HCT116 (cell line): ENCODE measurements around the gene GGA1. TPM values are rescaled to one million over a fixed set of nuclear protein-coding genes. Genes with fewer than 3 reads are reported as not detected.
"Not testable (repeated sequence)": the region's sequence is repeated elsewhere in the genome, so short reads cannot be mapped to it uniquely, and the experiment has no call there.

ENCODE experiments used
- ATAC-seq: fragments of 200-7000 bp; cut with Tn5 transposase; 2 replicates; pipeline ENCODE4 v1.9.1; 2020; ENCODE audit warnings: mild to moderate bottlenecking, moderate library complexity
- BruUV-seq: library from RNA; stranded (reverse); fragments of 400-500 nt; replicated peaks from 2 replicates; lab custom pipeline; 2021; lab: Mats Ljungman, UMichigan
- CTCF ChIA-PET: fragments of 300-600 bp; sonication (Branson Sonifier 250); formaldehyde crosslinking; loops from one replicate; lab custom pipeline; 2021; ENCODE audit warnings: antibody characterized with exemption; lab: Charles Lee
- POLR2A ChIA-PET: fragments of 300-600, 350-600 bp; sonication (Branson Sonifier 250); formaldehyde crosslinking; loops from one replicate; lab custom pipeline; 2021; ENCODE audit warnings: antibody characterized with exemption; lab: Charles Lee
- RAD21 ChIA-PET, 2 experiments: fragments of 300-600 bp; sonication (Branson Sonifier 250); formaldehyde crosslinking; loops; one replicate each; lab custom pipeline; 2023; ENCODE audit warnings: low total read pairs in 2 of 2; ENCODE audit not compliant: uncharacterized antibody in 2 of 2, unreplicated experiment in 2 of 2, low non-redundant PET in 1 of 2; lab: Charles Lee
- DNase-seq: peaks from one replicate; pipeline ENCODE4 v3.0.0-alpha.2; 2010; ENCODE audit warnings: low read depth, low spot score
- H2AFZ ChIP-seq: fragments of 200-600 bp; shearing (Covaris generic), sonication (generic); 2 replicates; pipeline ENCODE4 v1.6.1; 2017; ENCODE audit warnings: low read depth, mixed run types, mixed read lengths, antibody characterized with exemption, low read length; ENCODE audit not compliant: poor library complexity, severe bottlenecking
- H3K27ac ChIP-seq: 2 replicates; pipeline ENCODE4 v1.5.1; 2012; ENCODE audit warnings: low read depth, low read length
- H3K27me3 ChIP-seq: fragments of 200-600 bp; sonication (generic); 2 replicates; pipeline ENCODE4 v1.6.1; 2016; ENCODE audit warnings: mixed run types, low read length, mixed read lengths; ENCODE audit not compliant: insufficient read depth
- H3K36me3 ChIP-seq, 2 experiments: fragments of 200-500 bp in 1 of 2; fragments of 200-600 bp in 1 of 2; sonication (Bioruptor generic) in 1 of 2; sonication (generic) in 1 of 2; 2 replicates each; pipeline versions ENCODE4 v1.5.1 to v1.6.1; 2014 to 2016; ENCODE audit warnings: low read length in 2 of 2, inconsistent platforms in 1 of 2, mixed read lengths in 1 of 2, mixed run types in 1 of 2; ENCODE audit not compliant: insufficient read depth in 2 of 2, control insufficient read depth in 1 of 2
- H3K4me1 ChIP-seq, 2 experiments: fragments of 200-600 bp in 1 of 2; sonication (generic) in 1 of 2; 2 replicates each; pipeline versions ENCODE4 v1.5.1 to v1.6.1; 2012 to 2017; ENCODE audit warnings: low read length in 2 of 2, inconsistent platforms in 1 of 2, mild to moderate bottlenecking in 1 of 2, mixed read lengths in 1 of 2, mixed run types in 1 of 2, moderate library complexity in 1 of 2; ENCODE audit not compliant: insufficient read depth in 2 of 2, control insufficient read depth in 1 of 2
- H3K4me2 ChIP-seq: fragments of 200-600 bp; sonication (generic); 2 replicates; pipeline ENCODE4 v1.6.1; 2017; ENCODE audit warnings: mixed run types, low read length, mixed read lengths
- H3K4me3 ChIP-seq, 2 experiments: fragments of 200-600 bp in 1 of 2; sonication (generic) in 1 of 2; replicated peaks in 1 of 2; 2 replicates each; pipeline ENCODE4 v1.5.1; 2011 to 2016; ENCODE audit warnings: low read length in 2 of 2, control low read depth in 1 of 2, low read depth in 1 of 2, mild to moderate bottlenecking in 1 of 2, mixed read lengths in 1 of 2, mixed run types in 1 of 2
- H3K79me2 ChIP-seq: fragments of 200-600 bp; sonication (generic); 2 replicates; pipeline ENCODE4 v1.6.1; 2017; ENCODE audit warnings: mild to moderate bottlenecking, mixed run types, low read length, moderate library complexity, mixed read lengths; ENCODE audit not compliant: insufficient read depth
- H3K9ac ChIP-seq: fragments of 200-600 bp; sonication (generic); 2 replicates; pipeline ENCODE4 v1.6.1; 2016; ENCODE audit warnings: low read length, mixed read lengths
- H3K9me2 ChIP-seq: fragments of 200-600 bp; sonication (generic), shearing (Covaris generic); 2 replicates; pipeline ENCODE4 v1.6.1; 2017; ENCODE audit warnings: mixed run types, mild to moderate bottlenecking, moderate library complexity; ENCODE audit not compliant: insufficient read depth
- H3K9me3 ChIP-seq, 2 experiments: fragments of 200-500 bp in 1 of 2; fragments of 200-600 bp in 1 of 2; sonication (Bioruptor generic) in 1 of 2; sonication (generic) in 1 of 2; 2 replicates each; pipeline ENCODE4 v1.6.1; 2014 to 2017; ENCODE audit warnings: low read length in 2 of 2, mixed read lengths in 2 of 2, inconsistent platforms in 1 of 2, low read depth in 1 of 2, mild to moderate bottlenecking in 1 of 2, mixed run types in 1 of 2, moderate library complexity in 1 of 2; ENCODE audit not compliant: control insufficient read depth in 1 of 2, insufficient read depth in 1 of 2
- H4K20me1 ChIP-seq: fragments of 200-600 bp; sonication (generic), shearing (Covaris generic); 2 replicates; pipeline ENCODE4 v1.6.1; 2017; ENCODE audit warnings: mixed run types, mild to moderate bottlenecking, moderate library complexity; ENCODE audit not compliant: insufficient read depth
- CEBPB ChIP-seq: IDR thresholded peaks from 2 replicates; pipeline ENCODE4 v1.6.1; 2012; ENCODE audit warnings: low read depth
- SIN3A ChIP-seq: IDR thresholded peaks from 2 replicates; pipeline ENCODE4 v1.6.1; 2012; ENCODE audit warnings: low read depth
- TCF7L2 ChIP-seq: IDR thresholded peaks from 2 replicates; pipeline ENCODE4 v1.7.0; 2011; ENCODE audit warnings: borderline replicate concordance, inconsistent platforms; ENCODE audit not compliant: insufficient read depth, insufficient read length; ENCODE audit errors: extremely low read depth
- ZFX ChIP-seq: fragments of 450-650 bp; IDR thresholded peaks from 2 replicates; pipeline ENCODE4 v1.6.1; 2017
- ZNF274 ChIP-seq: fragments of 200-500 bp; sonication (Bioruptor generic); IDR thresholded peaks from 2 replicates; pipeline ENCODE4 v1.6.1; 2014; ENCODE audit warnings: mild to moderate bottlenecking, low read depth, low read length, inconsistent platforms
- intact Hi-C: fragments of 100-400 bp; cut with micrococcal nuclease; formaldehyde crosslinking; loops from 2 replicates; pipeline ENCODE4 v1.10.0; 2022
- total RNA-seq: library from RNA; stranded (reverse); gene quantifications from one replicate; pipeline ENCODE4 v1.2.1, GENCODE V29; 2021; ENCODE audit not compliant: unreplicated experiment

Gene GGA1
- total RNA-seq, 1 experiment from 2014 or later: 89.8 TPM

DNA sequence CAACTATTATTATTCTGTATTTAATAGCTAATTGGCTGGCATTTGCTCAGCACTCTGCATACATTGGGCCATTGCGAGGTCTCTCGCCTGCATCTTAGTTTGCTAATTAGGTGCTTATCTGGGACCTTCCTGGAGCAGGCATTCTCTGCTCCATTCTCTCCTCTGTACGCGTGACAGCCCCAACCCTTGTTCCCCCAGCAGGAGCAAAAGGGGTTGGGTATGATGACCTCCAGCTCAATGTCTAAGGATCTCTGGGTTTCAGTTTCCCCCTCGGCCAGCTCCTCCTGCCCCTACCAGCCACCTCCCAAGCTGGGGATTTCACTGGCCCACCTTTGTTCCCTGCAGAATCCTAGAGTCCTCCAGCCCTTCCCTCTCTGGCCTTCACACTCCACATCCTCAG lies 19.0 kb upstream of the GGA1 start (continued):
- TF ChIP-seq SIN3A: no peak
- no peak for TF ChIP-seq ZNF274
- TF ChIP-seq CEBPB: no peak
- TF ChIP-seq, all 23 proteins: peak for 0

GRCh38 chr22:37591081-37591480 lies 17.6 kb upstream of the GGA1 start:
- intact Hi-C loops, ATAC-seq, H4K20me1 ChIP-seq, RAD21 ChIA-PET, H3K4me3 ChIP-seq, H3K9me2 ChIP-seq, H3K4me2 ChIP-seq, H3K9me3 ChIP-seq, H3K9ac ChIP-seq, H3K79me2 ChIP-seq, H3K36me3 ChIP-seq, BruUV-seq, H2AFZ ChIP-seq, H3K27ac ChIP-seq, H3K27me3 ChIP-seq, DNase-seq: not testable (repeated sequence)
- CTCF ChIA-PET: interaction anchor here (0.6 to 2.7 kb wide), 7 partner anchors 16 to 119 kb away, joined by 3 to 35 read pairs (median 7); partner anchors contain the start of gene GGA1
- H3K4me1 ChIP-seq: peaks cover 0 to 12% of the 10 kb centered on the region in 2 experiments; a peak in 2 of 4 replicates
- POLR2A ChIA-PET: interaction anchor here (1.3 kb wide), 1 partner anchor 16 kb away, joined by 4 read pairs; no protein-coding TSS in a partner anchor

GRCh38 chr22:37591823-37592404 lies 16.7 kb upstream of the GGA1 start:
- BruUV-seq: TSS peak; percentile 97
- Histone ChIP-seq H3K4me1 (peaks cover 0 to 12% of the 10 kb centered on the region in 2 experiments; a peak in 2 of 4 replicates), H4K20me1 (no peaks in the 10 kb centered on the region), H3K4me2 (peak overlapping the region; percentile 62), H3K79me2 (no peaks in the 10 kb centered on the region), H3K9ac (peak overlapping the region; percentile 6; the same call in 1 of the 2 replicates), H2AFZ (peak overlapping the region; percentile 48), H3K9me2 (no peaks in the 10 kb centered on the region), H3K27ac (0 out of 2 replicates have a peak overlapping the region, but pooled peaks have one; percentile 3), H3K4me3 (peak overlapping the region; percentile 45 to 46), H3K9me3 (no peaks in the 10 kb centered on the region), H3K27me3 (no peaks in the 10 kb centered on the region), H3K36me3 (no peaks in the 10 kb centered on the region)
- ChIA-PET POLR2A (interaction anchor here (1.0 to 1.7 kb wide), 13 partner anchors 9 to 216 kb away, joined by 3 to 38 read pairs (median 6); partner anchors contain the start of genes GCAT, GGA1, LGALS1 and LGALS2), RAD21 (interaction anchor here (0.6 to 1.7 kb wide), 7 partner anchors 15 to 53 kb away, joined by 3 to 14 read pairs (median 3); no protein-coding TSS in a partner anchor), CTCF (interaction anchor here (0.7 to 3.3 kb wide), 30 partner anchors 9 to 816 kb away, joined by 3 to 74 read pairs (median 5); partner anchors contain the start of genes GGA1, IFT27, LGALS1 and PDXP)
- intact Hi-C loops: loop anchor here (1.0 kb wide), 2 partner anchors 15 to 53 kb away; no protein-coding TSS in a partner anchor
- TF ChIP-seq SIN3A (no peak), ZFX (no peak), TCF7L2 (no peak)
- DNase-seq (no peak), ATAC-seq (no peak)
